Activated CD8-positive, alpha-beta T cell treated with anti-CD3 and anti-CD28 coated beads for 36 hours (primary cell): ENCODE results near the gene PNMA8B. TPM values are rescaled to one million over a fixed set of nuclear protein-coding genes. Genes with fewer than 3 reads are reported as not detected.

Source experiments
- ATAC-seq: fragments of 200-7000 bp; cut with Tn5 transposase; one replicate; pipeline ENCODE4 v1.10.0; 2021; ENCODE audit warnings: mild to moderate bottlenecking, moderate library complexity
- CTCF ChIA-PET: fragments of 350-600 bp; sonication (Branson Sonifier 250); formaldehyde crosslinking; loops from one replicate; lab custom pipeline; 2021; ENCODE audit warnings: antibody characterized with exemption; lab: Charles Lee
- POLR2A ChIA-PET: fragments of 350-600 bp; sonication (Branson Sonifier 250); formaldehyde crosslinking; loops from one replicate; lab custom pipeline; 2021; ENCODE audit warnings: antibody characterized with exemption; lab: Charles Lee
- DNase-seq: peaks from one replicate; pipeline ENCODE4 v3.0.0-alpha.2; 2020
- H3K27ac Mint-ChIP-seq: one replicate; pipeline ENCODE4 v1.8.0; 2021; ENCODE audit warnings: mild to moderate bottlenecking, mixed read lengths
- H3K27me3 Mint-ChIP-seq: one replicate; pipeline ENCODE4 v1.8.0; 2021; ENCODE audit warnings: mixed read lengths
- H3K36me3 Mint-ChIP-seq: one replicate; pipeline ENCODE4 v1.8.0; 2021; ENCODE audit warnings: low read depth, mixed read lengths
- H3K4me1 Mint-ChIP-seq: one replicate; pipeline ENCODE4 v1.8.0; 2021; ENCODE audit warnings: low read depth, mixed read lengths
- H3K4me3 Mint-ChIP-seq: one replicate; pipeline ENCODE4 v1.8.0; 2021; ENCODE audit warnings: mild to moderate bottlenecking, moderate library complexity, mixed read lengths
- H3K9me3 Mint-ChIP-seq: one replicate; pipeline ENCODE4 v1.8.0; 2021; ENCODE audit warnings: mixed read lengths
- intact Hi-C: fragments of 100-400 bp; cut with micrococcal nuclease; formaldehyde crosslinking; loops from one replicate; pipeline ENCODE4 v1.10.0; 2022
- total RNA-seq, 2 experiments: library from RNA; stranded (reverse); gene quantifications; one replicate each; pipeline ENCODE4 v1.2.3, GENCODE V29; 2021
- TF ChIP-seq, protein P1 (sequence below): fragments of 200-600 bp; IDR thresholded peaks from one replicate; pipeline ENCODE4 v1.8.0; 2022; ENCODE audit warnings: antibody characterized with exemption, mild to moderate bottlenecking

PNMA8B gene
- total RNA-seq, 2 experiments from 2014 or later, result not detected

GRCh38 chr19:46442808-46443450, 52.7 kb downstream of the PNMA8B start:
- intact Hi-C loops, result no loop called here
- POLR2A ChIA-PET, result no interaction called here
- no peak overlapping the region for H3K27ac Mint-ChIP-seq
- CTCF ChIA-PET, result no interaction called here
- TF ChIP-seq, protein P1, sequence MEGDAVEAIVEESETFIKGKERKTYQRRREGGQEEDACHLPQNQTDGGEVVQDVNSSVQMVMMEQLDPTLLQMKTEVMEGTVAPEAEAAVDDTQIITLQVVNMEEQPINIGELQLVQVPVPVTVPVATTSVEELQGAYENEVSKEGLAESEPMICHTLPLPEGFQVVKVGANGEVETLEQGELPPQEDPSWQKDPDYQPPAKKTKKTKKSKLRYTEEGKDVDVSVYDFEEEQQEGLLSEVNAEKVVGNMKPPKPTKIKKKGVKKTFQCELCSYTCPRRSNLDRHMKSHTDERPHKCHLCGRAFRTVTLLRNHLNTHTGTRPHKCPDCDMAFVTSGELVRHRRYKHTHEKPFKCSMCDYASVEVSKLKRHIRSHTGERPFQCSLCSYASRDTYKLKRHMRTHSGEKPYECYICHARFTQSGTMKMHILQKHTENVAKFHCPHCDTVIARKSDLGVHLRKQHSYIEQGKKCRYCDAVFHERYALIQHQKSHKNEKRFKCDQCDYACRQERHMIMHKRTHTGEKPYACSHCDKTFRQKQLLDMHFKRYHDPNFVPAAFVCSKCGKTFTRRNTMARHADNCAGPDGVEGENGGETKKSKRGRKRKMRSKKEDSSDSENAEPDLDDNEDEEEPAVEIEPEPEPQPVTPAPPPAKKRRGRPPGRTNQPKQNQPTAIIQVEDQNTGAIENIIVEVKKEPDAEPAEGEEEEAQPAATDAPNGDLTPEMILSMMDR, result no peak
- H3K27me3 Mint-ChIP-seq, result peaks cover 6% of the 10 kb centered on the region
- ATAC-seq, result no peak
- no peak for DNase-seq
- H3K9me3 Mint-ChIP-seq, result no peaks in the 10 kb centered on the region
- no peaks in the 10 kb centered on the region for H3K36me3 Mint-ChIP-seq
- H3K4me1 Mint-ChIP-seq, result no peaks in the 10 kb centered on the region
- H3K4me3 Mint-ChIP-seq, result no peak overlapping the region

- intact Hi-C loops, result no loop called here
- Mint-ChIP-seq H3K4me1 (no peaks in the 10 kb centered on the region), H3K27ac (no peak overlapping the region), H3K36me3 (no peaks in the 10 kb centered on the region), H3K27me3 (peaks cover 6% of the 10 kb centered on the region), H3K4me3 (no peak overlapping the region), H3K9me3 (no peaks in the 10 kb centered on the region)
- ChIA-PET CTCF (no interaction called here), POLR2A (no interaction called here)
- TF ChIP-seq, protein P1, result no peak
- no peak for DNase-seq
- no peak for ATAC-seq
Observed at GRCh38 chr19:46441866-46442265, 53.8 kb downstream of the PNMA8B start.

Other genes with a start within 250 kb of the PNMA8B start
- not detected for gene HIF3A, start 198.8 kb downstream of the PNMA8B start, total RNA-seq
- gene PPP5C, start 148.8 kb downstream of the PNMA8B start, total RNA-seq, result 100 to 1,000 TPM; 108 to 111 TPM
- not detected for gene CCDC8, start 82.3 kb downstream of the PNMA8B start, total RNA-seq
- not detected for gene PNMA8C, start 66.9 kb downstream of the PNMA8B start, total RNA-seq
- not detected for gene PNMA8A, start 24.3 kb downstream of the PNMA8B start, total RNA-seq
- gene CALM3, start 105.5 kb upstream of the PNMA8B start, total RNA-seq, result 100 to 1,000 TPM; 565 to 582 TPM
- gene PTGIR, start 129.2 kb upstream of the PNMA8B start, total RNA-seq, result 10 to 100 TPM; 45.4 to 48.8 TPM
- gene GNG8, start 140.3 kb upstream of the PNMA8B start, total RNA-seq, result 10 to 100 TPM; 33.0 to 45.4 TPM
- gene DACT3, start 165.3 kb upstream of the PNMA8B start, total RNA-seq, result 1 to 10 TPM; 5.8 to 6.1 TPM
- 10 to 100 TPM; 81.1 to 86.0 TPM for gene PRKD2, start 221.2 kb upstream of the PNMA8B start, total RNA-seq